Gastroesophageal sphincter (tissue), 4 donors: ENCODE results near the gene FASN. TPM values are rescaled to one million over a fixed set of nuclear protein-coding genes. Genes with fewer than 3 reads are reported as not detected.

Experiments
- ATAC-seq: fragments of 150-250 bp; one replicate; pipeline ENCODE4 v1.9.1; 2016; ENCODE audit warnings: mild to moderate bottlenecking, moderate library complexity
- H3K27ac ChIP-seq, 4 donors: fragments of 200-600 bp; sonication (generic) in 3 of 4; 1 replicate in 3 of 4; 2 replicates in 1 of 4; pipeline ENCODE4 v1.5.1; 2016 to 2019
- H3K27me3 ChIP-seq: fragments of 200-600 bp; sonication (generic); one replicate; pipeline ENCODE4 v1.5.1; 2019
- H3K36me3 ChIP-seq, 2 donors: fragments of 200-600 bp; sonication (generic); one replicate each; pipeline ENCODE4 v1.5.1; 2019; ENCODE audit warnings: control low read depth in 1 of 2
- H3K4me1 ChIP-seq, 3 donors: fragments of 200-600 bp; sonication (generic); 1 replicate in 2 of 3; 2 replicates in 1 of 3; pipeline ENCODE4 v1.5.1; 2016 to 2019; ENCODE audit warnings: control low read depth in 2 of 3
- H3K4me3 ChIP-seq, 2 donors: fragments of 200-600 bp; sonication (generic); one replicate each; pipeline ENCODE4 v1.5.1; 2019; ENCODE audit warnings: mild to moderate bottlenecking in 1 of 2, moderate library complexity in 1 of 2
- H3K9me3 ChIP-seq, 3 donors: fragments of 200-600 bp; sonication (generic); one replicate each; pipeline ENCODE4 v1.5.1; 2017 to 2019; ENCODE audit warnings: control low read depth in 2 of 3
- CTCF ChIP-seq, 4 experiments: fragments of 200-600 bp in 2 of 4; fragments of 450-650 bp in 2 of 4; sonication (generic) in 1 of 4; IDR thresholded peaks; one replicate each; pipeline ENCODE4 v1.5.1; 2017 to 2019; ENCODE audit warnings: antibody characterized with exemption in 4 of 4, mild to moderate bottlenecking in 2 of 4, moderate library complexity in 2 of 4
- EP300 ChIP-seq: sonication (generic); formaldehyde crosslinking; IDR thresholded peaks from one replicate; pipeline ENCODE4 v1.6.1; 2017; ENCODE audit warnings: antibody characterized with exemption, mild to moderate bottlenecking
- POLR2A ChIP-seq, 2 donors: fragments of 450-650 bp; IDR thresholded peaks; one replicate each; pipeline ENCODE4 v1.6.1; 2017; ENCODE audit warnings: antibody characterized with exemption in 2 of 2, mild to moderate bottlenecking in 2 of 2, moderate library complexity in 1 of 2
- POLR2AphosphoS5 ChIP-seq: sonication (generic); formaldehyde crosslinking; IDR thresholded peaks from one replicate; pipeline ENCODE4 v1.6.1; 2017; ENCODE audit warnings: antibody characterized with exemption
- WGBS, 2 donors: methylation state at CpG; one replicate each; pipeline ENCODE4 v1.1.5; 2018; ENCODE audit warnings: low coverage in 1 of 2; 5-methylcytosine and 5-hydroxymethylcytosine counted together
- total RNA-seq, 4 donors: library from RNA; depleted of rRNA; stranded (reverse); fragments of >200 nt; gene quantifications; one replicate each; pipeline ENCODE4 v1.1.0, GENCODE V29; 2016

FASN gene
- total RNA-seq, 4 donors from 2014 or later, result 22.6 to 52.8 (median 48.3) TPM

GRCh38 chr17:82079001-82079677 is 18.9 kb downstream of the FASN start:
- Histone ChIP-seq H3K4me1 (no peaks in the 10 kb centered on the region), H3K9me3 (no peaks in the 10 kb centered on the region), H3K4me3 (no peak overlapping the region), H3K36me3 (peaks cover 0 to 59% of the 10 kb centered on the region in 2 donors), H3K27me3 (no peaks in the 10 kb centered on the region), H3K27ac (no peak overlapping the region)
- TF ChIP-seq POLR2AphosphoS5 (no peak), EP300 (no peak), POLR2A (IDR thresholded peaks at IDR 0.05) (no peak), CTCF (IDR thresholded peaks at IDR 0.05) (no peak)
- no peak for ATAC-seq
- 93% methylated on average over 3 of the region's 47 CpGs; no CpG with 5 or more reads in 1 of the 2 donors for whole genome bisulfite sequencing, 2 donors

- no CpG with 5 or more reads among the region's 18 CpGs for WGBS, 2 donors
- Histone ChIP-seq H3K36me3 (peaks cover 0 to 52% of the 10 kb centered on the region in 2 donors), H3K27ac (no peak overlapping the region), H3K4me3 (no peak overlapping the region), H3K9me3 (no peaks in the 10 kb centered on the region), H3K4me1 (no peaks in the 10 kb centered on the region), H3K27me3 (no peaks in the 10 kb centered on the region)
- ATAC-seq, result no peak
- TF ChIP-seq EP300 (no peak), POLR2AphosphoS5 (no peak), POLR2A (IDR thresholded peaks at IDR 0.05) (no peak), CTCF (IDR thresholded peaks at IDR 0.05) (no peak)
These were observed 19.6 kb downstream of the FASN start for GRCh38 chr17:82078433-82078832.

GRCh38 chr17:82077617-82078358 is 20.2 kb downstream of the FASN start:
- 73% methylated on average over 2 of the region's 28 CpGs; no CpG with 5 or more reads in 1 of the 2 donors for WGBS, 2 donors
- ATAC-seq, result peak; percentile 37
- Histone ChIP-seq H3K27ac (no peak overlapping the region), H3K4me3 (no peak overlapping the region), H3K9me3 (no peaks in the 10 kb centered on the region), H3K27me3 (no peaks in the 10 kb centered on the region), H3K36me3 (peaks cover 0 to 46% of the 10 kb centered on the region in 2 donors), H3K4me1 (no peaks in the 10 kb centered on the region)
- TF ChIP-seq POLR2A (IDR thresholded peaks at IDR 0.05), result no peak
- no peak for TF ChIP-seq POLR2AphosphoS5
- TF ChIP-seq CTCF (IDR thresholded peaks at IDR 0.05), result no peak
- no peak for TF ChIP-seq EP300

GRCh38 chr17:82076785-82077591 is 21.0 kb downstream of the FASN start:
- Histone ChIP-seq H3K27ac (no peak overlapping the region), H3K9me3 (no peaks in the 10 kb centered on the region), H3K36me3 (peaks cover 0 to 38% of the 10 kb centered on the region in 2 donors), H3K27me3 (no peaks in the 10 kb centered on the region), H3K4me3 (no peak overlapping the region), H3K4me1 (no peaks in the 10 kb centered on the region)
- 33 to 85% methylated on average over 2 to 5 of the region's 21 CpGs for WGBS, 2 donors
- no peak for TF ChIP-seq EP300
- no peak for TF ChIP-seq POLR2A (IDR thresholded peaks at IDR 0.05)
- no peak for TF ChIP-seq CTCF (IDR thresholded peaks at IDR 0.05)
- TF ChIP-seq POLR2AphosphoS5, result no peak
- ATAC-seq, result no peak
